PC-3 (cell line): ENCODE results near the gene ZNF22. TPM values are rescaled to one million over a fixed set of nuclear protein-coding genes. Genes with fewer than 3 reads are reported as not detected.

Experiments
- ATAC-seq: fragments of 200-7000 bp; cut with Tn5 transposase; 2 replicates; pipeline ENCODE4 v1.9.1; 2020; ENCODE audit warnings: mild to moderate bottlenecking, moderate library complexity
- BruUV-seq: library from RNA; stranded (reverse); fragments of 400-500 nt; replicated peaks from 2 replicates; lab custom pipeline; 2021; lab: Mats Ljungman, UMichigan
- CTCF ChIA-PET: fragments of 300-600 bp; sonication (Branson Sonifier 250); formaldehyde crosslinking; loops from one replicate; lab custom pipeline; 2022; ENCODE audit warnings: antibody characterized with exemption; lab: Charles Lee
- POLR2A ChIA-PET: fragments of 300-600 bp; sonication (Branson Sonifier 250); formaldehyde crosslinking; loops from one replicate; lab custom pipeline; 2022; ENCODE audit warnings: antibody characterized with exemption; ENCODE audit not compliant: unreplicated experiment; lab: Charles Lee
- DNase-seq: peaks from one replicate; pipeline ENCODE4 v3.0.0-alpha.2; 2015
- H2AFZ ChIP-seq: fragments of 300-600 bp; sonication (generic); 2 replicates; pipeline ENCODE4 v1.6.0; 2016; ENCODE audit warnings: antibody characterized with exemption, low read length
- H3F3A ChIP-seq: fragments of 300-600 bp; sonication (generic); one replicate; pipeline ENCODE4 v1.6.0; 2017; ENCODE audit warnings: antibody characterized with exemption, low read length, control low read depth, mild to moderate bottlenecking; ENCODE audit not compliant: unreplicated experiment
- H3K27ac ChIP-seq: fragments of 300-600 bp; sonication (generic); 2 replicates; pipeline ENCODE4 v1.5.1; 2016; ENCODE audit warnings: mild to moderate bottlenecking, low read length
- H3K27me3 ChIP-seq: fragments of 300-600 bp; sonication (generic); 2 replicates; pipeline ENCODE4 v1.6.1; 2016; ENCODE audit warnings: low read length, mixed read lengths
- H3K36me3 ChIP-seq: fragments of 300-600 bp; sonication (generic); 2 replicates; pipeline ENCODE4 v1.6.1; 2016; ENCODE audit warnings: low read depth, mixed run types, low read length, mixed read lengths
- H3K4me1 ChIP-seq: fragments of 300-600 bp; sonication (generic); 2 replicates; pipeline ENCODE4 v1.5.1; 2016; ENCODE audit warnings: low read length; ENCODE audit not compliant: insufficient read depth
- H3K4me2 ChIP-seq: fragments of 300-600 bp; sonication (generic); 2 replicates; pipeline ENCODE4 v1.6.0; 2016; ENCODE audit warnings: low read length
- H3K4me3 ChIP-seq: fragments of 300-600 bp; sonication (generic); 2 replicates; pipeline ENCODE4 v1.5.1; 2016; ENCODE audit warnings: mild to moderate bottlenecking, low read length, mixed read lengths
- H3K79me2 ChIP-seq: fragments of 300-600 bp; sonication (generic); 2 replicates; pipeline ENCODE4 v1.6.1; 2017; ENCODE audit warnings: low read length, mixed read lengths
- H3K9ac ChIP-seq: fragments of 300-600 bp; sonication (generic); 2 replicates; pipeline ENCODE4 v1.6.0; 2016; ENCODE audit warnings: mild to moderate bottlenecking, low read length
- H3K9me2 ChIP-seq: fragments of 300-600 bp; sonication (generic); replicated peaks from 2 replicates; pipeline ENCODE4 v1.6.1; 2016; ENCODE audit warnings: mixed run types, low read length, mixed read lengths
- H3K9me3 ChIP-seq: fragments of 300-600 bp; sonication (generic); 2 replicates; pipeline ENCODE4 v1.6.1; 2016; ENCODE audit warnings: low read length, mixed read lengths
- H4K20me1 ChIP-seq: fragments of 300-600 bp; sonication (generic); 2 replicates; pipeline ENCODE4 v1.6.1; 2016; ENCODE audit warnings: low read length, mixed read lengths
- CTCF ChIP-seq: fragments of 300-600 bp; sonication (generic); conservative IDR thresholded peaks from 2 replicates; pipeline ENCODE4 v1.5.1; 2017; ENCODE audit warnings: antibody characterized with exemption, low read depth, mild to moderate bottlenecking, low read length
- EZH2 ChIP-seq: fragments of 300-600 bp; sonication (generic); IDR thresholded peaks from one replicate; pipeline ENCODE4 v1.6.1; 2017; ENCODE audit warnings: antibody characterized with exemption, mild to moderate bottlenecking, low read length; ENCODE audit not compliant: unreplicated experiment
- EZH2phosphoT487 ChIP-seq: fragments of 300-600 bp; sonication (generic); IDR thresholded peaks from 2 replicates; pipeline ENCODE4 v1.6.1; 2018; ENCODE audit warnings: mild to moderate bottlenecking, antibody characterized with exemption, low read length, borderline replicate concordance
- intact Hi-C: fragments of 100-400 bp; cut with micrococcal nuclease; formaldehyde crosslinking; loops from 2 replicates; pipeline ENCODE4 v1.9.0; 2023
- total RNA-seq: library from RNA; depleted of rRNA; stranded (reverse); fragments of >200 nt; gene quantifications from 2 replicates; pipeline ENCODE4 v1.2.3, GENCODE V29; 2014

Gene ZNF22
- total RNA-seq, 1 experiment from 2014 or later, result 24.8 TPM

- Histone ChIP-seq H3K4me1 (no peaks in the 10 kb centered on the region), H3K79me2 (no peaks in the 10 kb centered on the region), H3K4me2 (no peak overlapping the region), H3K27me3 (no peaks in the 10 kb centered on the region), H3K27ac (no peak overlapping the region), H2AFZ (no peak overlapping the region), H3F3A (no peaks in the 10 kb centered on the region), H3K9ac (no peak overlapping the region), H3K4me3 (no peak overlapping the region), H3K9me3 (no peaks in the 10 kb centered on the region), H4K20me1 (no peaks in the 10 kb centered on the region), H3K36me3 (no peaks in the 10 kb centered on the region), H3K9me2 (no peaks in the 10 kb centered on the region)
- intact Hi-C loops, result no loop called here
- ChIA-PET CTCF (no interaction called here), POLR2A (no interaction called here)
- ATAC-seq (no peak), DNase-seq (no peak)
- BruUV-seq, result no TSS peak
- TF ChIP-seq EZH2phosphoT487 (no peak), CTCF (no peak), EZH2 (no peak)
These were observed 32.6 kb upstream of the ZNF22 start for GRCh38 chr10:44968091-44968490.

DNA sequence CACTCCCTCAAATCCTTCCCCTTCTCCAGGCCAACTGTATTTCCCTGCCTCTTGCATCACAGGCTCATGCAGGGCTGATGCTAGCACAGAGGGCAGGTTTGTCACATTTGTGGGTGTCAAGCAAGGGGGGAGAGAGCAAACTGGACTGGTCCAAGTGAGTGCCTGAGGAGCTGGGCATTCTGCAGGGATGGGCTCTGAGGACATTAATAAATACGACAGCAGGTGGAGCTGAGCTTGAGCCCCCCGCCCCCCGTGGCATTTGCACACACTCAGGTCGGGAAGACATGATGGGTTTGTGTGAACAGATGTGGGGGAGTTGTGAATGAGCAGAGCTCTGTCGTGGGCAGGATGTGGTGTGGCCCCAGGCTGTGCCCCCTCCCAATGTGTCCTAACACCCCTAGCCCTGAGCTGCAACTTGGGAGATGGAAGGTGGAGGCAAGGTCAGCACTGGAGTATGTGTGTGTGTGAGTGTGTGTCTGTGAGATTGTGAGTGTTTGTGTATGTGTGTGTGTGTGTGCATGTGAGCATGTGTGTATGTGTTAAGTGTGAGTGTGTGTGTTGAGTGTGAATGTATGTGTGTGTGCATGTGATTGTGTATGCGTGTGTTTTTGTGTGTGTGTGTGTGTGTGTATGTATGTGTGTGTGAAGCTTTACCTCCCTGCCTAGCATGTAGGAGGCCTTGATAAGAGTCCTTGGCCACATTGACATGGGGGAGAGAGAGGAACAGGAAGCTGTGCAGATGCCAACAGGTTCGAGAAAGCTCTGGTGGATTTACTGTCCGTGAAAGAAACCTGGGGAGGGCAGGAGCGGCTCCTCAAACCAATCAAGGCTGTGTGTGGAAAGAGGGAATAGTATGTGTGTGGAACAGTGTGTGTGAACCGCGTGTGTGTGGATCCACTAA is 32.0 kb upstream of the ZNF22 start:
- intact Hi-C loops, result no loop called here
- no peak for ATAC-seq
- Histone ChIP-seq H2AFZ (no peak overlapping the region), H3K79me2 (no peaks in the 10 kb centered on the region), H3K27me3 (no peaks in the 10 kb centered on the region), H3K27ac (no peak overlapping the region), H3K4me2 (no peak overlapping the region), H3K9ac (no peak overlapping the region), H3K9me3 (no peaks in the 10 kb centered on the region), H3K9me2 (no peaks in the 10 kb centered on the region), H3K4me3 (no peak overlapping the region), H3F3A (no peaks in the 10 kb centered on the region), H3K36me3 (no peaks in the 10 kb centered on the region), H3K4me1 (no peaks in the 10 kb centered on the region), H4K20me1 (no peaks in the 10 kb centered on the region)
- POLR2A ChIA-PET, result no interaction called here
- BruUV-seq, result no TSS peak
- TF ChIP-seq CTCF, result no peak
- no peak for TF ChIP-seq EZH2
- TF ChIP-seq EZH2phosphoT487, result no peak
- DNase-seq, result no peak
- CTCF ChIA-PET, result no interaction called here

GRCh38 chr10:44969854-44970253 is 30.9 kb upstream of the ZNF22 start:
- H3K27me3 ChIP-seq, result no peaks in the 10 kb centered on the region
- H3F3A ChIP-seq, result no peaks in the 10 kb centered on the region
- H3K9me2 ChIP-seq, result no peaks in the 10 kb centered on the region
- BruUV-seq, result no TSS peak
- H3K27ac ChIP-seq, result no peak overlapping the region
- POLR2A ChIA-PET, result no interaction called here
- no peaks in the 10 kb centered on the region for H4K20me1 ChIP-seq
- no peaks in the 10 kb centered on the region for H3K9me3 ChIP-seq
- H3K4me1 ChIP-seq, result peaks cover 10% of the 10 kb centered on the region
- H3K4me3 ChIP-seq, result no peak overlapping the region
- no peaks in the 10 kb centered on the region for H3K36me3 ChIP-seq
- TF ChIP-seq CTCF, result no peak
- no peak for TF ChIP-seq EZH2
- no peak for TF ChIP-seq EZH2phosphoT487
- CTCF ChIA-PET, result no interaction called here
- H3K9ac ChIP-seq, result no peak overlapping the region
- no peak overlapping the region for H2AFZ ChIP-seq
- DNase-seq, result no peak
- intact Hi-C loops, result no loop called here
- H3K4me2 ChIP-seq, result no peak overlapping the region
- no peak for ATAC-seq
- no peaks in the 10 kb centered on the region for H3K79me2 ChIP-seq
